Fibroblast of the aortic adventitia (primary cell): ENCODE results near the gene WASF3. TPM values are rescaled to one million over a fixed set of nuclear protein-coding genes. Genes with fewer than 3 reads are reported as not detected.

ENCODE experiments used
- DNase-seq: peaks from one replicate; pipeline ENCODE4 v3.0.0-alpha.2; 2010; ENCODE audit warnings: low read depth
- H3K4me3 ChIP-seq: 2 replicates; pipeline ENCODE4 v1.5.1; 2011; ENCODE audit warnings: low read depth, mild to moderate bottlenecking, control low read depth, low read length, moderate library complexity
- CTCF ChIP-seq: IDR thresholded peaks from 2 replicates; pipeline ENCODE4 v1.5.1; 2011; ENCODE audit warnings: mild to moderate bottlenecking, low read length, control low read depth, inconsistent platforms; ENCODE audit not compliant: insufficient read depth
- total RNA-seq: library from RNA; depleted of rRNA; stranded (reverse); fragments of >200 nt; gene quantifications from 2 replicates; pipeline ENCODE4 v1.2.3, GENCODE V29; 2012; ENCODE audit warnings: low replicate concordance

The WASF3 gene
- total RNA-seq, 1 donor: 13.5 TPM

DNA sequence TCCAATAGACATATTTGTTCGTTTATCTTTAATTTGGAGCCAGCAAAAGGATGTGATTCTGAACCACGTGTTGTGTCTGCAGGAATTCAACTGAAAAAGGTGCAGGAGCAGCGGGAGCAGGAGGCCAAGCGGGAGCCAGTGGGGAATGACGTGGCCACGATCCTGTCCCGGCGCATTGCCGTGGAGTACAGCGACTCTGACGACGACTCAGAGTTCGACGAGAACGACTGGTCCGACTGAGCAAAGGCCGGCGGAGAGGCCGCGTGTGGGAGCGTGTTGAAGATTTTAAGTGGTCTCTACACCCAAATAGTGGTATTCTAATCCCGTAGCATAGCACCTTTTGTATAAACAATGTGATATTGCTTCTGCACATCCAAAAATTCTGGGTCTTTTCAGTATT is 128.1 kb downstream of the WASF3 start:
- no peak for DNase-seq
- no peak for TF ChIP-seq CTCF
- no peak overlapping the region for H3K4me3 ChIP-seq

DNA sequence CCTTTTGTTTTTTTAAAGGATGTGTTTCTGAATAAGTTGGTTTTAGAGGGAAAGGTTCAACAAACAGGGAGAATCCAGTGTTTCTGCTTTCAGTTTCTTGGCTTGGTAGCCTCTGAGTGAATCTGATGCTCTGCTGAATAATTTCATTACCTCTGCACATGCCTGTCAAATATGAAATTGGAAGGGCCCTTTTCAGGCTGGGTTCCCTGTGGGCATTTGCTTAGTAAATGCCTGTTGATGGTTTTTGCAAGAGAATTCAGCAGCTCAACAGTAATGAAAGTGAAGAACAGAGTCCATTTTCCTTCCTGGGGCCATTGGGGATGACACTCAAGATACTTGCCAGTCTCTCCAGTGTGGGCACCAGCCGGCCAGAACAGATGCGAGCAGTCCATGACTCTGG is 128.8 kb downstream of the WASF3 start:
- no peak for TF ChIP-seq CTCF
- no peak overlapping the region for H3K4me3 ChIP-seq
- DNase-seq: no peak

DNA sequence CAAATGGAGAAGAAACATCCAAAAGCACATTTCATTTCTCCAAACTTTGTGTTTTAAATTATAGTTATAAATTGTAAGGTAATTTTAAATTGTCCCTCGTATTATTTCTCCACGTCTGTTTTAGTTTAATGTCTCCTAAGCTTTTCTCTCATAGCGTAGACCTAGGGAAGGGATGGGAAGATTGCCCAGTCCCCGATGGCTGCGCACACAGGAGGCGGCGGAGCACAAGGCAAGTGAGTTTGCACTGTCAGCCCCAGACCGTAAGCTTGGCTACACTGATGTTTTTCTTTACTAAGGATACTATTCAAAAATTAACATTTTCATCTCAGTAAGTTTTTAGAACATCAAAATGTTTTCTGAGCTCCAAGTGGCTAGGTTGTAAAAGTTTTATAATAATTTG is 130.8 kb downstream of the WASF3 start:
- DNase-seq: no peak
- no peak for TF ChIP-seq CTCF
- no peak overlapping the region for H3K4me3 ChIP-seq

DNA sequence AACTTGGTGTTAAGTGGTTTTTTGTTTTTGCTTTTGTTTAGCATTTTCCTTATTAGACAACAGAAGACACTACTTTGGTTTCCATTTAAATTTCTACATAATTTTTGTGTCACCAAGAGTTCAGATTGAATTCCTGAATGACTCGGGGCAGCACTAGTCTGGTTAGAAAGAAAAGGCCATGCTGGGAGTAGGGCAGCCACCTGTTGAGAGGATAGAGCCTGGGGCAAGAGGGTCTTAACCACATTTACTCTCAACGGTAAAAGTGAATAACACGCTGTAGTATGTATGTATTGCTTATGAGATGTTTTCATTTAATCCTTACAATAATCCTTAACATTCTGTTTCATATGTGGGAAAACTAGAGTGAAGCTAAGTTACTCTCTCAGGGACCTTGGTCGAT is 131.5 kb downstream of the WASF3 start:
- no peak overlapping the region for H3K4me3 ChIP-seq
- no peak for TF ChIP-seq CTCF
- DNase-seq: no peak

DNA sequence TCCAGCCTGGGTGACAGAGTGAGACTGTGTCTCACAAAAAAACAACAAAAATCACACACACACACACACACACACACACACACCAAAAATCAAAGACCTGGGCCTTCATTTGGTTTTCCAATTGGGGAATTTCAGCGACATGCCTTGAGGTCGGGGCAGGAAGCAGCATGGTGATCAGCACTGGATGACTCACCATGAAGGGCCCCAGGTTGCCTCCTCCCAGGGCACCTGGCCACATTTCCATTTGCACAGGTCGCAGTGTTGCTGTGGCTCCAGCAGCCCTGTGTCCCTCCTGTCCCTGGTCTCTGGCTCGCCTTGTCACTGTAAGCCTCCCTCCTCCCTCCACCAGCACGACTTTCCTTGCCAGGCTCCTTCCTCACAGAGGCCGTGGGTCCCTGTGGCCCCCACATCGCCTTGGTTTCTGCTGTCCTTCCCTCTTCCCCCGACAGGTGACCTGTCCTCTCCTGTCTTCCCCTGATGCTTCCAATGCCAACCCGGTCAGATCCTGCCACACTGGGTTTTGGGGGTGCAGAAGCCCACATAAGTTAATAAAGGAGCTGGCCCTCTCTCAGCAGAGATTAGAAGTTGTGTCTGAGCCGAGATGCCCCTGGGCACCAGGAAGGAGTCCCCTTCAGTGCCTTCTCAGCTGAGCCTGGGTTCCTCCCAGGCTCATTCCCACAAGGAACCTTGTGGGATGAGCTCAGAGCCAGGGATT is 136.4 kb downstream of the WASF3 start:
- DNase-seq: no peak
- TF ChIP-seq CTCF: no peak
- no peak overlapping the region for H3K4me3 ChIP-seq

DNA sequence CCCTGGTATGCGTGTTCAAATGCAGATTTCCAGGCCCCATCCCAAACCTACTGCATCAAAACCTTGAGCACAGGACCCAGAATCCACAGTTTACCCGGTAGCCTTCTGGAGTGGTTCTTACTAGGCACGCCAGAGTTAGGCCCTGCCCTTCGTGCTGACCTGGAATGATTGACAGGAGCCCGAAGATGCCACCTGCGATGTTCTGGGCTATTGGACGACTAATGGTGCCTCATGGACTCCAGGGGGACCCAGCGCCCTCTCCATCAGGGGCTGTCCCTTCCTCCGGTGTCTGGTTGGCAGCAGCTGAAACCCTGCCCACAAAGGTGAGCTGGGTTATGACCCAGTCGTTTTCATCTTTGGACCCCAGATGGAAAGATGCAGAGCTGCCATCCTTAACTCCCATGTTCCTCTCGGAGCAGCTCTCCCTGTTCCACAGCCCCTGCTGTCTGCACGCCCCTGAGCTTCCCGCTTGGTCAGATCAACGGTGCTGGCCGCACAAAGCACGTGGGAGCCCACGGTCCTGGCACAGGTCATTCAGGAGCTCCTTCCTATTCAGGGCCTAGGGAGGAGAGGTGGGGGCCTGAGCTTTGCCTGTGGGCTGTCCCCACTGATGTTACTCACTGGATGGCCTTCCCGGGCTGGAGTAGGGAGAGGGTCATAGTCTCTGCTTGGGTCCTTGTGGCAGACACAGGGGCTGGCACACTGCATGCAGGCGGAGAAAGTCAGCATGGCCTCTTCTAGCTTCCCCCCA is 137.3 kb downstream of the WASF3 start:
- no peak overlapping the region for H3K4me3 ChIP-seq
- no peak for TF ChIP-seq CTCF
- no peak for DNase-seq
